PFSK-1 (cell line): ENCODE measurements around the gene SUGP2.

ENCODE experiments used
- FOXP2 ChIP-seq: optimal IDR thresholded peaks from 2 replicates; pipeline ENCODE3; 2011; ENCODE audit warnings: borderline replicate concordance, control low read depth, inconsistent platforms; ENCODE audit not compliant: insufficient read depth; ENCODE audit errors: extremely low read length, extremely low read depth
- POLR2AphosphoS5 ChIP-seq: IDR thresholded peaks from 2 replicates; pipeline ENCODE4 v1.6.1; 2012; ENCODE audit warnings: low read depth, mild to moderate bottlenecking, control low read depth, low read length, moderate library complexity
- SIN3A ChIP-seq: IDR thresholded peaks from 2 replicates; pipeline ENCODE4 v1.6.1; 2012; ENCODE audit warnings: mild to moderate bottlenecking, low read length, moderate library complexity, borderline replicate concordance; ENCODE audit not compliant: insufficient read depth
- TAF1 ChIP-seq: IDR thresholded peaks from 2 replicates; pipeline ENCODE4 v1.6.1; 2012; ENCODE audit warnings: low read length, control low read depth, borderline replicate concordance; ENCODE audit not compliant: insufficient read depth
- TF ChIP-seq, protein P1 (sequence below), 2 experiments: IDR thresholded peaks; 2 replicates each; pipeline versions ENCODE4 v1.6.1 to v1.8.0; 2011 to 2012; ENCODE audit warnings: low read depth in 2 of 2, low read length in 2 of 2, control low read depth in 1 of 2, inconsistent platforms in 1 of 2, mild to moderate bottlenecking in 1 of 2, moderate library complexity in 1 of 2; ENCODE audit not compliant: insufficient read depth in 1 of 2

SUGP2 gene

DNA sequence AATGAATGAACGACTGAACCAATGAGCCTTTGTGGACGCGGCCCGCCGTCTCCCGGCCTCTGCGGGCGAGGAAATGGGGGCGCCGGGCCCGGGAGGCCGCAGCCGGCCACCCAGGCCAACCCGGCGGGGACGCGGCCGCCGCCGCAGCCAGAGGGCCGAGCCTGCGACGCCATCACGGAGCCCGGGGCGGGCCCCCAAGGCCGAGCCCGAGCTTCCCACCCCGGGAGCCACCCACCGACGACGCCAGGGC lies 216 bp downstream of the SUGP2 start:
- TF ChIP-seq, protein P1, sequence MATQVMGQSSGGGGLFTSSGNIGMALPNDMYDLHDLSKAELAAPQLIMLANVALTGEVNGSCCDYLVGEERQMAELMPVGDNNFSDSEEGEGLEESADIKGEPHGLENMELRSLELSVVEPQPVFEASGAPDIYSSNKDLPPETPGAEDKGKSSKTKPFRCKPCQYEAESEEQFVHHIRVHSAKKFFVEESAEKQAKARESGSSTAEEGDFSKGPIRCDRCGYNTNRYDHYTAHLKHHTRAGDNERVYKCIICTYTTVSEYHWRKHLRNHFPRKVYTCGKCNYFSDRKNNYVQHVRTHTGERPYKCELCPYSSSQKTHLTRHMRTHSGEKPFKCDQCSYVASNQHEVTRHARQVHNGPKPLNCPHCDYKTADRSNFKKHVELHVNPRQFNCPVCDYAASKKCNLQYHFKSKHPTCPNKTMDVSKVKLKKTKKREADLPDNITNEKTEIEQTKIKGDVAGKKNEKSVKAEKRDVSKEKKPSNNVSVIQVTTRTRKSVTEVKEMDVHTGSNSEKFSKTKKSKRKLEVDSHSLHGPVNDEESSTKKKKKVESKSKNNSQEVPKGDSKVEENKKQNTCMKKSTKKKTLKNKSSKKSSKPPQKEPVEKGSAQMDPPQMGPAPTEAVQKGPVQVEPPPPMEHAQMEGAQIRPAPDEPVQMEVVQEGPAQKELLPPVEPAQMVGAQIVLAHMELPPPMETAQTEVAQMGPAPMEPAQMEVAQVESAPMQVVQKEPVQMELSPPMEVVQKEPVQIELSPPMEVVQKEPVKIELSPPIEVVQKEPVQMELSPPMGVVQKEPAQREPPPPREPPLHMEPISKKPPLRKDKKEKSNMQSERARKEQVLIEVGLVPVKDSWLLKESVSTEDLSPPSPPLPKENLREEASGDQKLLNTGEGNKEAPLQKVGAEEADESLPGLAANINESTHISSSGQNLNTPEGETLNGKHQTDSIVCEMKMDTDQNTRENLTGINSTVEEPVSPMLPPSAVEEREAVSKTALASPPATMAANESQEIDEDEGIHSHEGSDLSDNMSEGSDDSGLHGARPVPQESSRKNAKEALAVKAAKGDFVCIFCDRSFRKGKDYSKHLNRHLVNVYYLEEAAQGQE (IDR thresholded peaks at IDR 0.05; ENCODE audit: insufficient read depth in 1 of 2, low read depth in 2 of 2, low read length in 2 of 2): no peak; a peak in 1 of 4 replicates
- TF ChIP-seq POLR2AphosphoS5: no peak

GRCh38 chr19:19032420-19033175 lies 719 bp downstream of the SUGP2 start:
- TF ChIP-seq TAF1: peak; percentile 72; the same call in 1 of the 2 replicates
- no peak for TF ChIP-seq FOXP2
- TF ChIP-seq SIN3A: 0 out of 2 replicates have a peak, but pooled peaks have one; percentile 69
- TF ChIP-seq, protein P1 (IDR thresholded peaks at IDR 0.05; ENCODE audit: insufficient read depth in 1 of 2, low read depth in 2 of 2, low read length in 2 of 2): no peak
- peak; percentile 88; the same call in 1 of the 2 replicates for TF ChIP-seq POLR2AphosphoS5

- TF ChIP-seq FOXP2 (no peak), TAF1 (no peak), POLR2AphosphoS5 (no peak), SIN3A (no peak)
These were observed 1.4 kb downstream of the SUGP2 start for GRCh38 chr19:19031891-19032290.

- TF ChIP-seq POLR2AphosphoS5 (no peak), TAF1 (no peak), SIN3A (no peak), FOXP2 (no peak)
- TF ChIP-seq, protein P1 (IDR thresholded peaks at IDR 0.05; ENCODE audit: insufficient read depth in 1 of 2, low read depth in 2 of 2, low read length in 2 of 2): no peak
These were observed 4.8 kb downstream of the SUGP2 start for GRCh38 chr19:19028526-19028925.

- TF ChIP-seq POLR2AphosphoS5 (no peak), TAF1 (no peak), SIN3A (no peak)
- TF ChIP-seq, protein P1 (IDR thresholded peaks at IDR 0.05; ENCODE audit: insufficient read depth in 1 of 2, low read depth in 2 of 2, low read length in 2 of 2): no peak
These were observed 6.1 kb downstream of the SUGP2 start for GRCh38 chr19:19027228-19027627.
